Globus pallidus (tissue), 1 donor: ENCODE data around the gene ABHD2.
"Not testable (repeated sequence)": the region's sequence is repeated elsewhere in the genome, so short reads cannot be mapped to it uniquely, and the experiment has no call there.

Experiments used
- DNase-seq: peaks from one replicate; pipeline ENCODE4 v3.0.0-alpha.2; 2015; ENCODE audit warnings: low spot score

ABHD2 gene, protein sequence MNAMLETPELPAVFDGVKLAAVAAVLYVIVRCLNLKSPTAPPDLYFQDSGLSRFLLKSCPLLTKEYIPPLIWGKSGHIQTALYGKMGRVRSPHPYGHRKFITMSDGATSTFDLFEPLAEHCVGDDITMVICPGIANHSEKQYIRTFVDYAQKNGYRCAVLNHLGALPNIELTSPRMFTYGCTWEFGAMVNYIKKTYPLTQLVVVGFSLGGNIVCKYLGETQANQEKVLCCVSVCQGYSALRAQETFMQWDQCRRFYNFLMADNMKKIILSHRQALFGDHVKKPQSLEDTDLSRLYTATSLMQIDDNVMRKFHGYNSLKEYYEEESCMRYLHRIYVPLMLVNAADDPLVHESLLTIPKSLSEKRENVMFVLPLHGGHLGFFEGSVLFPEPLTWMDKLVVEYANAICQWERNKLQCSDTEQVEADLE

DNA sequence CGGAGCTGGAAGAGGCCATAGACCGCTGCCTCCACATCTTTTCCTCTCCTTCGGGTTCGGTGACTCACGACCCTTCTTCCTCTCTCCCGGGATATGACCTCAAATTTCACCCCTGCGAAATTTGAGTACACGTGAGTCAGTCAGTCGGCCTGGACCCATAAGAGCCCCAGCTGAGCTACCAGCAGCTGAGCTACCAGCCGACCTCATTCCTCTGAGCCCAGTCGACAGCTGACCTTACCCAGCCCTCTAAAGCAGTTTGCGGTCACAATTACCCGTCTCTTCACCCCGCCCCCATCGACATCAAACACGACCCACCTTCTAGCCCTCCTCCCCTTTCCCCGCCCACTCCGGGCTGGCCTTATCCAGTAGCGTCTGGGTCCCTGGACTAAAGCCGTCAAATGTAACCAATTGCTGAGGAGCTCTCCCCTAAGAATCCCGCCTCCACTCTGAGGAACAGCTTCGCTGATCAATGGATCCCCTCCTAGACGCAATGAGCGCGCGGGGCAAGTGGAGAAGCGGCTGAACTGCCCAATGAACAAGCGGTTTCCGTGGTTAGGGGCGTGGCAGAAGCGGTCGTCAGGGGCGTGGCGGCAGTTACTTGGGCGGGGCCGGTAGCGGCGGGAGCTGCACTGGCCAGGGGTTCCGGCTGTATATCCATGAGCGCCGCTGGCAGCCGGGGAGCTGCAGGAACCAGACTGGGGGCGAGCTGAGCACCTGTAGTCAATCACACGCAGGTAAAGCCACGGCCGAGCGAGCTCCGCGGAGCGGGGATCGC is at the start of gene ABHD2:
ABHD2 (plus strand) TSS at position 627 of the 775 bp plus-strand sequence. CDS start 27,872 bp downstream, outside the sequence.
- peak; percentile 100 for DNase-seq

DNA sequence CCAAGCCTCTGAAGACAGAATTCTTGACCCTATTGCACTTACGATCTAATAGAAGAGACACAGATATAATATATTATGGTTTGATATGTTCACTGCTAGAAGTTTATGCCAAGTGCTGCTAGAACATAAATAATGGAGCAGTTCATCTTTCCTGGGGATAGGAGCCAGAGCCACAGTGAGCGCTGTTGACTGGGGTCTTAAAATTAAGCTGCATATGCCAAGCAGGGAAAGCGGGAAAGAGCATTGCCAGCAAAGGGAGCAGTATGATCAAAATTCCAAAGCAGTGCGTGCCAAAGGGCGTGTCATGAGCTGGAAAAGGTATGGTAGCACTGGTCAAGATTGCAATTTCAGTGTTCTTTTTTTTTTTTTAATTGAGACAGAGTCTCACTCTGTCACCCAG is 49.1 kb upstream of the ABHD2 start:
- DNase-seq = no peak

DNA sequence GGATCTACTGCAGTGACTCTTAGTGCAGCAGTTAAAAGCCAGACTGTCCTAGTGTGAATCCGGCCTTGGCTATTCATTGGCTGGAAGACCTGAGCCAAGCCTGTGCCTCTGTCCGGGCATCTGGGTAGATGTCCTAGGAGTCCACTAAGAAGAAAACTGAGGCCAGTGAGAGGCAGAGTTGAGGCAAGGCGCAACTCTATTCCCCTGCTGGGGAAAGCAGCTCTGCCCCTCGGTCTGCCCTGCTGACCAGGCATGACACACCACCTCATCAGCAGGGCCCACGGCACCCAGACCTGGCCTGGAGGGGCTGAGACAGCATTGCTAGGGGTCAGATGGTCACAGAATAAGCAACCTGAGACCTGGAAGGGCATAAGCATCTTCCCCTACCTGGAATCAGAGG is 46.7 kb upstream of the ABHD2 start:
- DNase-seq = no peak

DNA sequence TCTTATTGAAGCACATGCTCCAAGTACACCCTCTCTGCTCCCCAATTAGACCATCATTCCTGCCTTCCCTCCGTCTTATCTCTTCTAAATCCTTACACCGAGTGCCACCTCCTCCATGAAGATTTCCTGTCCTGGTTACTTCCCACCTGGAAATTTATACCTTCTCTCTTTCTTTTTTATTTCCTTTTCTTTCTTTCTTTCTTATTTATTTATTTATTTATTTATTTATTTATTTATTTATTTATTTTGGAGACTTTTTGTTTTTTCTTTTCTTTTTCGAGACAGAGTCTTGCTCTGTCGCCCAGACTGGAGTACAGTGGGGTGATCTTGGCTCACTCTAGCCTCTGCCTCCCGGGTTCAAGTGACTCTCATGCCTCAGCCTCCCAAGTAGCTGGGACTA is 45.9 kb upstream of the ABHD2 start:
- no peak for DNase-seq

DNA sequence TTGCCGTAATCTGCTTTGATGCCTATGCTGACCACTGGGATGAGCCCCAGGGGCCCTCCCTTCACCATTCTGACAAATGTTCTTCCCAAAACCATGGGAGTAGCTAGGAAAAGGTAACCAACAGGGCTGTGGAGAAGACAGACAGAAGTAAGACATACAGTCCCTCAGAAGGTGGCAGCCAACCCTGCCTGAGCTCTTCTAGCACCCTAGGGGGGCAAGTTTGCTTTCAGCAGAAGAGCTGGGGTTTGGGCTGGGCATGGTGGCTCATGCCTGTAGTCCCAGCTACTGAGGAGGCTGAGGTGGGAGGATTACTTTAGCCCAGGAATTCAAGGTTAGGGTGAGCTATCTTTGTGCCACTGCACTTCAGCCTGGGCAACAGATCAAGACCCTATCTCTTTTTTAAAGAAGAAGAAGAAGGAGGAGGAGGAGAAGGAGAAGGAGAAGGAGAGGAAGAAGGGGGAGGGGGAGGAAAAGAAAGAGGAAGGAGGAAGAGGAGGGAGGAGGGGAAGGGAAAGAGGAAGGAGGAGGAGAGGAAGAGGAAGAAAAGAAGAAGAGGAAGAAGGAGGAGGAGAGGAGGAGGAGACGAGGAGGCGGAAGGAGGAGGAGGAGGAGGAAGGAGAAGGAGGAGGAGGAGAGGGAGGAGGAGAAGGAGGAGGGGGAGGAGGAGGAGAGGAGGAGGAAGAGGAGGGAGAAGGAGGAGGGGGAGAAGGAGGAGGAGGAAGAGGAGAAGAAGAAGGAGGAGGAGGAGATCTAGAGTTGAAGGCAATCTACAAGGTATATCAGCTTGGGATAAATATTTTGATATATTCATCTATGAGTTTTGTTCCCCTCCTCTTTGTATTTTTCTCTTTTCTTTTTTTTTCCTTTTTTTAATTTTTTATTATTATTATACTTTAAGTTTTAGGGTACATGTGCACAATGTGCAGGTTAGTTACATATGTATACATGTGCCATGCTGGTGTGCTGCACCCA is 44.9 kb upstream of the ABHD2 start:
- no peak for DNase-seq

DNA sequence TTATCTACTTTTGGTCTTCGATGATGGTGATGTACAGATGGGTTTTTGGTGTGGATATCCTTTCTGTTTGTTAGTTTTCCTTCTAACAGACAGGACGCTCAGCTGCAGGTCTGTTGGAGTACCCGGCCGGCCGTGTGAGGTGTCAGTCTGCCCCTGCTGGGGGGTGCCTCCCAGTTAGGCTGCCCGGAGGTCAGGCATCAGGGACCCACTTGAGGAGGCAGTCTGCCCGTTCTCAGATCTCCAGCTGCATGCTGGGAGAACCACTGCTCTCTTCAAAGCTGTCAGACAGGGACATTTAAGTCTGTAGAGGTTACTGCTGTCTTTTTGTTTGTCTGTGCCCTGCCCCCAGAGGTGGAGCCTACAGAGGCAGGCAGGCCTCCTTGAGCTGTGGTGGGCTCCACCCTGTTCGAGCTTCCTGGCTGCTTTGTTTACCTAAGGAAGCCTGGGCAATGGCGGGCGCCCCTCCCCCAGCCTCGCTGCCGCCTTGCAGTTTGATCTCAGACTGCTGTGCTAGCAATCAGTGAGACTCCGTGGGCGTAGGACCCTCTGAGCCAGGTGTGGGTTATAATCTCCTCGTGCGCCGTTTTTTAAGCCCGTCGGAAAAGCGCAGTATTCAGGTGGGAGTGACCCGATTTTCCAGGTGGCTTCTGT is 39.1 kb upstream of the ABHD2 start:
- DNase-seq = not testable (repeated sequence)

DNA sequence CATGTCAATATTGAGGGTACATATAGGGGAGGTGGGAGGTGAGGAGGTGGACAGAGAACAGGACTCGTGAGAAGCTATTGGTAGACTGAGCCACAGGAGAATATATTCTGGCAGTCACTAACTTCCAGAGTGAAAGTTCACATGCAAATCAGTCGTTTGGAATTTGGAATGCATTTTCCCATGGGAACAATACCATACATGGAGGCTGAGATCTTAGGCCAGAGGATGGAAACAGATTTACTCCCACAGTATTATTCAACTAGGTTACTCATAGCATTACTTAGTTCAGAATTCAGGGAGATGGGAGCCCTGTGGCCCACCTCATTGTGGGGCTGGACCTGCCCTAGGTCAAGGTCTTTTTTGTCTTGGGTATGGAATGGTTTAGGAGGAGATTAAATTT is 36.4 kb upstream of the ABHD2 start:
- no peak for DNase-seq

DNA sequence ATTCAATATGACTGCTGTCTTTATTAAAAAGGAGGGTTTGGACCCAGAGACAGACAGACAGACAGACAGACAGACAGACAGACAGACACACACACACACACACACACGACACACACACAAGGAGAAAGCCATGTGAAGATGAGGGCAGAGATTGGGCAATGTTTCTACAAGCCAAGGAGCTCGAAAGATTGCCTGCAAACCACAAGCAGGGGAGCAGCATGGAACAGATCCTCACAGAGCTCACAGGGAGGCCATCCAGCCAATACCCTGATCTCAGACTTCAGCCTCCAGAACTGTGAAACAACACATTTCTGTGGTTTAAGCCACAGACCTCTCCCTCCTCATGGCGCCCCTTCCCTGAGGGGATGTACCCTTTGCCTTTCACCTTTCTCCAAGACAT is 35.8 kb upstream of the ABHD2 start:
- DNase-seq = no peak

DNA sequence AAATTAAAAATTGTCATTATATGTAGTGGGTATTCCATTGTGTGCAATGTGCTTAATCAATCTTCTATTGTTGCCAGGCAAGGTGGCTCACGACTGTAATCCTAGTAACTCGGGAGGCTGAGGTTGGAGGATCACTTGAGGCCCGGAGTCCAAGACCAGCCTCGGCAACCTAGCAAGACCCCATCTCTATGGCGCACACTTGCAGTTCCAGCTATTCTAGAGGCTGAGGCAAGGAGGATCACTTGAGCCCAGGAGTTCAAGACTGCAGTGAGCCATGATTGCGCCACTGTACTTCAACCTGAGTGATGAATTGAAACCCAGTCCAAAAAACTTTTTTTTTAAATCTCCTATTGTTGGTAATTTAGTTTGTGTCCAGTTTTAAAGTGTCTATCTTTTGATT is 33.4 kb upstream of the ABHD2 start:
- DNase-seq = no peak

DNA sequence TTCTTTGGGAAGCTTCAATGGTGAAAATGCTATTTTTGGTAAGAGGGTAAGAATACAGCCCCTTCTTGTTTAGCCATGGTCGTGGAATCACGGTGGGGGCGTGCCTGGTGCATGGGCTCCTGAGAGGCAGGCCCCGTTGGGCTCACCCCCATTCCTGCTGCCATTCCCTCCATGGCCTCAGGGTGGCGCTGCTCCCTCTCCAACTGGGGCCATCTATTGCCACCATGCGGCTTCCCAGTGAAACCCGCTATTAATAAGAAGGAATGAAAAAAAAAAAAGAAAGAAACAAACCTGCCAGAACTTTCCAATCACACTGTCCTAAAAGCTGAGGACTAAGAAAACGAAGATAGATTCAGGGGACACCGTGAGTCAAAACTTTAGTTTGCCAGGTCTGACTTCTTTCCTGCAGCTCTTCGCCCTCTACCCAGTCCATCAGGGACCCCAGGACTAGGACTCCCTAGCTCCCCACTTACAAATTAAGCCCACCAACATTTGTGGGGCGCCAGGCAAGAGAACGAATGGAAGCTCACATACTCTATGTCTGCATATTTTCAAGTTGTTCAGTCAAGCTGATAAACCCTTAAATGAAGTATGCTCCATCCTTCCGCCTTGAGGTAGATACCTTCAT is 30.6 kb upstream of the ABHD2 start:
- peak; percentile 70 for DNase-seq

DNA sequence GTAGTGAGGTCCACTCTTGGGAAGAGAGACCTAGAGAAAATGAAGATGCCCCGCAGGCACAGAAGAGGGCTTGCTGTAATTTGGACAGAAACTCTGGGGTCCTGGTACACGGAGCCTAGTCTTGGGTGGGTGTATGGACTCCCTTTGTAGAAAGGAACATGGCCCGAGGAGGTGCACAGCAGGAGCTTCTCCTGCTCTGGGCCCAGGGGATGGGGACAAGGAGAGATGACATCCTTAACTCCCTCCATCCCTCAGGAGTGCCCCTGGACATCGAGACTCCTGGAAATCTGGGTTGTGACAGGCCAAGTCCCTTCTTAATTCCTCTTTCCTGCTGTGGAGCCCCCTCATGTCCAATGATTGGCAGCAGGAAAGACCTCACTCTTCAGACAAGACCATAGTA is 29.9 kb upstream of the ABHD2 start:
- DNase-seq = no peak

DNA sequence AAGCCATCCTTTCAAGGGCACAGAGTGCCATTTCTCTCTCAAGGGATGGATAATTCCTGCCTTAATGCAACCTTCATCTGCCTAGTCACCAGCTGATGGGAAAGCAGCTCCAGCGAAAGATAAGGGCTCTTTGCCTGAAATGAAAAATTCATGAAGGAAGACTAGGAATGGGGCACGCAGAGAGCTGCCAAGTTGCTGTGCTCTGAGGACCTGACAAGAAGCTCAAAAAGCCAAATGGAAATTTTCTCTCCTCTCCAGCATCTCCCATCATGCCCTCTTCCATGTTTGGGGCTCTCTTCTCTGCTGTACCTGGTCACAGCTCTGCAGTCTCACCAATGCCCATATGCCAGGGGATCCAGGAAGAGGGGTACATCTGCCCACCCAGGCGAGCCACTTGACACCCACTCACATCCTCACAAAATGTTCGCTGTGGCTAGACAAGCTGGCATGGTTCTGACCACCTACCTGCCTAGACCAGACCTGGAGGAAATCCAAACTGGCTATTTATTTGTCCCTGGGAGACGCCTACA is 29.3 kb upstream of the ABHD2 start:
- no peak for DNase-seq

DNA sequence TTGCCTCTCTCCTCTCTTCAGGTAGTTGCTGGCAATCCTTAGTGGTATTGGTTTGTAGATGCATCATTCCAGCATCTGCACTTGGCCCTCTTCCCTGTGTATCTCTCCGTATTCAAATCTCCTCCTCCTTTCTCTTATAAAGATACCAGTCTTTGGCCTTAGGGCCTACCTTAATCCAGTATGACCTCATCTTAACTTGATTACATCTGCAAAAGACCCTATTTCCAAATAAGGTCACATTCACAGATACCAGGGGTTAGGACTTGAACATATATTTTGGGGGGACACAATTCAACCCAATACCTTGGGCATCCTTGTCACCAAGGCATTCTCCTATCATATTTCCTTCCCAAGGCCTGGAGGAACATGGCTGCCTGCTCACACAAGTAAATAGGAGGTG is 22.0 kb upstream of the ABHD2 start:
- DNase-seq = no peak

DNA sequence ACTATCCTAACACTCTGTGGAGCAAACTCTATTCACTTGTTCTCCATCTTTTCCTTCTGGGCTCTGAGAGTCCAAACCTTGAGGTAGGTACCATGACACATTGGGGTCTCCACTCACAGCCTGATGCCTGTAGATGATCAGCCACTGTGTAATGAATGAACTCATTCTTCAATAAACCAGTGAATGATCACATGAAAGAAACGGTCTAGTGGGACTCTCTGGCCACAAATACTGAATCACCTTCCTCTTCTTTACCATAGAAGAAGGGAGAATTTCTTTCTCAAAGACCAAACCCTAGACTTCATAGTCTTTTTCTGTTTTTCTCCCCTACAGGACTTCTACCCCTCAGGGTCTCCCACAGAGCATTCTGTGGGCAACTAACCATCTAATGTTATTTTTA is 20.5 kb upstream of the ABHD2 start:
- DNase-seq = no peak

DNA sequence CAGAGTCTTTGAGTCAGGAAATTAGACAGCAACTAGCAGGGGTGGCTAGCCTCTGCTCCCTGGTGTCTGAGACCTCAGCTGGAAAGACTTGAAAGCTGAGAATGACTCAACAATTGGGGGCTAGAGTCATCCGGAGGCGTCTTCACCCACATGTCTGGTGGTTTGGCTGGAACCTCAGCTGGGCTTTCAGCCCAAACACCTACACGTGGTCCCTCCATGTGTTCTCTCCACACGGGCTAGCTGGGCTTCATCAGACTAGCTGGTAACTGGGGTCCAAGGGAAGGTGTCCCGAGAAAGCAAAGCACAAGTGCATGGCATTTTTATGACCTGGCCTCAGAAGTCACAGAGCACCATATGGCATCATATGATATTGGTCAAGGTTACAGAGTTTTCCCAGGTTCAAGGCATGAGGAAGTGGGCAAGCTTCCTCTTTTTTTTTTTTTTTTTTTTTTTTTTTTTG is 19.9 kb upstream of the ABHD2 start:
- DNase-seq = no peak

DNA sequence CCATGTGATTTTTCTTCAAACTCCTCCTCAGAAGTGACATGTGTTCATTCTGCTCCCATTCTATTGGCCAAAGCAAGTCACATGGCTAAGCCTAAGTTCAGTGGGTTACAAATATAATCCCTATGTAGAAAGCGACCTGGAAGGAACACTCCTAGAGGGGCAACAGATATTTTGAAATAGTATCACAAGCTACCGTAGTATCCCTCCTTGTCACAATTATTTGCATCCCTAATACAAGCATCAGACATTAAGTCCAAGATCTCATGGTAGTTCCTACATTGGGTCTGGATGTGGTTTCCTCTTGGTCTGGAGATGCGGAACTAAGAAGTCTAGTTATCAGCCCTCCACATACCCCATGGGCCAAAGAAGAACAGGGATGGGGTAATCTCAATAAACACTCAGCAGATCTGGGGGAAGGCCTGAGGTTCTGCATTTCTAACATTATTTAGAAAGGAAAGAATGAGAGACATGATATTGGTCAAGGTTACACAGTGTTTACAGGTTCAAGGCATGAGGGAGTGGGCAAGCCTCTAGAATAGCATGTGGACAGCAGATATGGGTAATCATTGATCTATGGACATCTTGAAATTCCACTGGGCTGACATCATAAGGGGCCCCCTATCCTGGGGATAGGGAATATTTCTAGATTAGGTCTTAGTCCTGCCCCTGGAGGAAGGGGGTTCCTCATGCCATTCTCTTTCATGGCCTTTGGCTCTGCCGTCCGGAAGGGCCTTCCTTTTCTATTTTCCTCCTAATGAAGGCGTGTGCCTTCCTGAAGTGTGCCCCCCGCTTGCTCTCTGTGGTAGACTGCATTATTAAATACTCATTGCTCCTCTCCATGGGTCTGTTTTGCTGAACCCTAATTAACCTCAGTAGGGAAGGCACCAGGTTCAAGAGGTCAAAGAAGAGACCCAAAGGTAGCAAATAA is 17.8 kb upstream of the ABHD2 start:
- DNase-seq = peak; percentile 41

DNA sequence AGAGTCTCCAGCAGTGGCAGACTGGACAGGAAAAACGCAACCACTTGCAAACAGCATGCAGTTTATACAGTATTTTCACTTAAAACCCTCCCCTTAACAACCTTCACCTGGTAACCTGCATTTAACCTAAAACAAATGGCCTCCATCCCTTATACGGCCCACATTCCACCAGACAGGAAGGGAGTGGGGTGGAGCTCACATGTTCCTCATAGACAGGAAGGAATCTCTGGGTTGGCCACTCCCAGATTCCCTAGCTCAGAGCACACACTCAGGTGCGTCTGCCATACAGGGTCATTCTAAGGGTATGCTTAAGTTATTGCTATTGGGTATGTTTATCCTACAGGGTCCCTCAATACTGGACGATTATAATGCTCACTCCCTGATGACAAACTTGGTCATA is 16.8 kb upstream of the ABHD2 start:
- DNase-seq = no peak

DNA sequence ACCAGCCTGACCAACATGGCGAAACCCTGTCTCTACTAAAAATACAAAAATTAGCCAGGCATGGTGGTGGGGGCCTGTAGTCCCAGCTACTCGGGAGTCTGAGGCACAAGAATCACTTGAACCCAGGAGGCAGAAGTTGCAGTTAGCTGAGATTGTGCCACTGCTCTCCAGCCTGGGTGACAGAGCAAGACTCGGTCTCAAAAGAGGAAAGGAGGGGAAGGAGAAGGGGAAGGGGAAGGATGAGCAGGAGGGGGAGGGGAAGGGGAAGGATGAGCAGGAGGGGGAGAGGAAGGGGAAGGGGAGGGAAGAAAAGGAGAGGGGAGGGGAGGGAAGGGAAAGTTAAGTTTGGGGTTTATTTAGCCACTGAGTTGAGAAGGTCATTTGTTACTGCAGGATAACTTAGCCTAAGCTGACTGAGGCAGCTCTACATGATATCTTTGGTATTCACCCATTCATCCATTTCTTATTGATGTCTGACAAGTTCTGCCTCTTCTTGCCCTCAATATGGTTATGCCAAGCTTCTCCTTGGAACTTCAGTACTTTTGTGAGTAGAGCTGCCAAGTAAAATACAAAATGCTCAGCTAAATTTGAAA is 15.9 kb upstream of the ABHD2 start:
- DNase-seq = no peak

DNA sequence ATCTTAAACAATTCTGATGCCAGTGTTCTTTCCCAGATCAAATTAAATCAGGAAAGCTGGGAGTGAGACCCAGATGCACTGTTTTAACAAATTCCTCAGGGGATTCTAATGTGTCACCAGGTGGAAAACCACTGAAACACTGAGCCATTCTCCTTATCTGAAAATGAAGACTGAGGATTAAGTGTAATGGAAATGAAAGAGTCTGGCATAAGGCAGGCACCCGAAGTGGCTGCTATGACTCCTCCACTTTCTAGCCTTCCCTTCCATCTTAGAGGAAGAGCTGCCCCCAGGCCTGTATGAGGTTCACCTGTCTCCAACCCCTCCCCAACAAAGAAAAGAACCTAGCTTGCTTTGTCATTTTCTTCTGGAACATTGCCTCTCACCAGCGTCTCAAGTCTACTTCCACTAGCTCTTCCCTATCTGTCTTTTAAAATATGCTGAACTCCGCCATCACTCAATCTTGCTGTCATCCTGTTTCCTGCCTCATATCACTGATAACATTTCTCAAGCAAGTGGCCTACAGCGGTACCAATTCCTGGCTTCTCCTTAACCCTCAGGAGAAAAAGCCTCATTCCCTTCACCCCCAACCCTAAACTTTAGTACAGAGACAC is 13.7 kb upstream of the ABHD2 start:
- no peak for DNase-seq
